ENCODE data around the gene CERS3.

GRCh38 chr15:100405179-100405578 lies 123.6 kb downstream of the CERS3 start:
- TF ChIP-seq CTCF (IDR thresholded peaks at IDR 0.05; ENCODE audit: low read depth, low read length, missing input control), result no peak
- no peak for TF ChIP-seq MAX (IDR thresholded peaks at IDR 0.05)
- no peak for TF ChIP-seq EGR1 (IDR thresholded peaks at IDR 0.05; ENCODE audit: low read depth in 2 of 2)
- no peak for TF ChIP-seq RAD21 (IDR thresholded peaks at IDR 0.05)
- TF ChIP-seq FOXA1 (IDR thresholded peaks at IDR 0.05), result no peak
- no peak for TF ChIP-seq REST (IDR thresholded peaks at IDR 0.05)

All from liver (tissue), 3 donors.